ENCODE results near the gene HIF1AN.

Gene HIF1AN

DNA sequence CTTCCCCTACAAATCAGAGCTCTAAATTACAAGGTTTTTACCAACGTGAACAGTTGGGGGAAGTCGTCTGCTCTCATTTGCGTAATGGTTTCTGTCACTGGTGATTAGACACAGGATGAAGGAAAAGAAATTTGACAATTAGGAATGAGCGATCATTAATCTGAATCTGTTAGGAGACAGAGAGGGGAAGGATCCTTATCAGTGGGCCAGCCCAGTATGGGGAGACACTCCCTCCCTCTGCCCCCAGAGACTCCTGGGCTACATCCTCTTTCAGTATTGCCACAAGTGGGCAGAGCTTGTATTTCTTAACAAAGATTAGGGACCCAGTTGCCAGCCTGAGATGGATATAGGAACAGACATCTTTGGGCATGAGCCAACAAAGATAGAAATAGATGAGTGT, 15.5 kb downstream of the HIF1AN start:
- DNase-seq (ENCODE audit: low read depth), result no peak
- TF ChIP-seq, protein P1, sequence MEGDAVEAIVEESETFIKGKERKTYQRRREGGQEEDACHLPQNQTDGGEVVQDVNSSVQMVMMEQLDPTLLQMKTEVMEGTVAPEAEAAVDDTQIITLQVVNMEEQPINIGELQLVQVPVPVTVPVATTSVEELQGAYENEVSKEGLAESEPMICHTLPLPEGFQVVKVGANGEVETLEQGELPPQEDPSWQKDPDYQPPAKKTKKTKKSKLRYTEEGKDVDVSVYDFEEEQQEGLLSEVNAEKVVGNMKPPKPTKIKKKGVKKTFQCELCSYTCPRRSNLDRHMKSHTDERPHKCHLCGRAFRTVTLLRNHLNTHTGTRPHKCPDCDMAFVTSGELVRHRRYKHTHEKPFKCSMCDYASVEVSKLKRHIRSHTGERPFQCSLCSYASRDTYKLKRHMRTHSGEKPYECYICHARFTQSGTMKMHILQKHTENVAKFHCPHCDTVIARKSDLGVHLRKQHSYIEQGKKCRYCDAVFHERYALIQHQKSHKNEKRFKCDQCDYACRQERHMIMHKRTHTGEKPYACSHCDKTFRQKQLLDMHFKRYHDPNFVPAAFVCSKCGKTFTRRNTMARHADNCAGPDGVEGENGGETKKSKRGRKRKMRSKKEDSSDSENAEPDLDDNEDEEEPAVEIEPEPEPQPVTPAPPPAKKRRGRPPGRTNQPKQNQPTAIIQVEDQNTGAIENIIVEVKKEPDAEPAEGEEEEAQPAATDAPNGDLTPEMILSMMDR (conservative IDR thresholded peaks at IDR 0.05; ENCODE audit: low read depth, low read length), result no peak
- no peak overlapping the region for H3K4me3 ChIP-seq (ENCODE audit: low read length)

DNA sequence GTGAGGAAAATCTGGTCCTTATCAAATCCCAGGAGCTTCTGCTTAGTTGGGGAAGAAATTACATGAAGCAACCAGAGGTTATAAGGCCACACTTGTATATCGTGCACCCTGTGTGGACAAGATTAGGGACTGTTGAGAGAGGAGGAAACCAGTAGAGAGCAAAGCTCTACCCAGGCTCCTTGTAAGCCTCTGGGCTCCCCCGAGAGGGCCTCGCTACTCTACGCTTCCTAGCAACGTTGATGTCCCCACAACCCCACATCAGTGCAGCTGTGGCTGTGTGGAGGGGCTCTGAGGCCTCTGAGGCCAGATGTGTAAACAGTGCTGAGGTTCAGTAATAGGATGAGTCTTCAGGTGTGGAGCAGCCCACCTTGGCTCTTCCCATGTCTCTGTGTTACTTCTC, 16.0 kb downstream of the HIF1AN start:
- H3K4me3 ChIP-seq (ENCODE audit: low read length), result no peak overlapping the region
- DNase-seq (ENCODE audit: low read depth), result no peak
- TF ChIP-seq, protein P1 (conservative IDR thresholded peaks at IDR 0.05; ENCODE audit: low read depth, low read length), result no peak

DNA sequence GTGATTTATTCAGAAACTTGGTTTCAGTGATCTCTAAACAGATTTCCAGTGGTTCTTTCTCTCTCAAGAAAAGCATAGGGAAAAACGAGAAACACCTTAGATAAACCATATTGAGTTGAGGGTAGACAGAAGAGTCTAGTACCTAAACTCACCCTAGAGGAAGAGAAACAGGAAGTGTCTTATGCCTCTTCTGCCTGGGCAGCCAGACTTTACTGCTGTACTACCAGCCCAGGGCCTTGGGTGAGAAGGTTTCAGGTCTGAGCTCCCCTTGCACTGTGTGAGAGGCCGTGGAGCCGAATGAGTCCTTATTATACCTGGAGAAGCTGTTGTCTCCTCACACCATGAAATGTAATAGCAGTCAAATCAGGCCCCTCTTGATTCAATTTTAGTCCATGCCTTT, 18.2 kb downstream of the HIF1AN start:
- DNase-seq (ENCODE audit: low read depth), result no peak

DNA sequence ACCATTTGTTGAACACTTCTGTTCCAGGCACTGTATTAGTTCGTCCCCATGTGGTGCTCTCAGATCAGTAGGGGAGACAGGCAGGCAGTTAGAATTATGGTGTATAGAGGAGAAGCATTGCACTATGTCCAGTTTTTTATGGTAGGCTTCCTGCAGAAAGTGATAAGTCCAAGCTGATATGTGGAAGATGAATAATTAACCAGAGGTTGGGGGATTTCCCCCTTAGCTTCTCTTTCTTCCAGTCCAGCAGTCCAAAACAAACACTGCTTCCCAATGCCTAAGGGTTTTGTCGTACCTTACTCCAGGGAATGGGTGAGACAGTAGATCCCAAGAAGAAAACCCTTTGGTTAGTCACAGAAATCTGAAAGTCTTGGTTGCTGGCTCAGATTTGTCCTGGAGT, 19.2 kb downstream of the HIF1AN start:
- TF ChIP-seq, protein P1 (conservative IDR thresholded peaks at IDR 0.05; ENCODE audit: low read depth, low read length), result no peak
- no peak overlapping the region for H3K4me3 ChIP-seq (ENCODE audit: low read length)
- no peak for DNase-seq (ENCODE audit: low read depth)

More for the DNA sequence above, 18.2 kb downstream of the HIF1AN start:
- TF ChIP-seq, protein P1 (conservative IDR thresholded peaks at IDR 0.05; ENCODE audit: low read depth, low read length), result no peak
- no peak overlapping the region for H3K4me3 ChIP-seq (ENCODE audit: low read length)

DNA sequence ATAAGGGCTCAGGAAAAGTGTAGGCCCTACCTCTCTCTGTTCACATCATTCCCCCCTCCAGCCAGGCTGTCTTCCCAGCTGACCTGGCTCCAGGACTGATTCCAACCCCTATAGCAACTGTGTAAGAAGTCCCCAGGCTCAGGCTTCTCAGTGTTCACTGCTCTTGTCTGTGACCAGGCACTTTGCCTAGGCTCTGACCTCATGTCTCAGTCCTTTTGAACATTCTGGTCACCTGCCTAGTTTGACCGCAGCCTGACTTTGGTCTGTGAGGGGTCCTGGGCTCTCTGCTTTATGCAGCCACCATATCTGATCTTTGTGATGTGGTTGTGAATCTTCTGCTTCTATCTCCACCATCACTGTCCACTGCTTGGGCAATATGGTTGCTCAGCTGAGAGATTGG, 24.5 kb downstream of the HIF1AN start:
- no peak for DNase-seq (ENCODE audit: low read depth)
- TF ChIP-seq, protein P1 (conservative IDR thresholded peaks at IDR 0.05; ENCODE audit: low read depth, low read length), result no peak
- H3K4me3 ChIP-seq (ENCODE audit: low read length), result no peak overlapping the region

DNA sequence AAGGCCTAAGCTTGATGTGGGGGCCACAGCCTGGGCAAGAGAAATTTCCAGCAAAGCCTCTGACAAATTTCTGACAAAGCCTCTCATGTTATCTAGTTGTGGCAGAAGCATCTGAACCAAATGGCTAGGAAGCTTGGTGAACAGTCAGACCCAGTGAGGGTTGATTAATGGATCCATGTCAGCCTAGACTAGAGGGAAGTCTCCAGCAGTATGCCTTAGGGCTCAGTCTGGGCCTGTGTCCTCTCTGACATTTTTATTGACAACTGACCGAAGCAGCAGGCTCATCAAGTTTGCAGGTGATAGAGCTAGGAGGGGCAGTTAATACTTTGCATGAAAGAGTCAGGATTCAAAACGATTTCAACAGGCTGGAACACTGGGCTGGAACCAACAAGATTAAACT, 25.3 kb downstream of the HIF1AN start:
- DNase-seq (ENCODE audit: low read depth), result no peak
- TF ChIP-seq, protein P1 (conservative IDR thresholded peaks at IDR 0.05; ENCODE audit: low read depth, low read length), result no peak
- H3K4me3 ChIP-seq (ENCODE audit: low read length), result no peak overlapping the region

DNA sequence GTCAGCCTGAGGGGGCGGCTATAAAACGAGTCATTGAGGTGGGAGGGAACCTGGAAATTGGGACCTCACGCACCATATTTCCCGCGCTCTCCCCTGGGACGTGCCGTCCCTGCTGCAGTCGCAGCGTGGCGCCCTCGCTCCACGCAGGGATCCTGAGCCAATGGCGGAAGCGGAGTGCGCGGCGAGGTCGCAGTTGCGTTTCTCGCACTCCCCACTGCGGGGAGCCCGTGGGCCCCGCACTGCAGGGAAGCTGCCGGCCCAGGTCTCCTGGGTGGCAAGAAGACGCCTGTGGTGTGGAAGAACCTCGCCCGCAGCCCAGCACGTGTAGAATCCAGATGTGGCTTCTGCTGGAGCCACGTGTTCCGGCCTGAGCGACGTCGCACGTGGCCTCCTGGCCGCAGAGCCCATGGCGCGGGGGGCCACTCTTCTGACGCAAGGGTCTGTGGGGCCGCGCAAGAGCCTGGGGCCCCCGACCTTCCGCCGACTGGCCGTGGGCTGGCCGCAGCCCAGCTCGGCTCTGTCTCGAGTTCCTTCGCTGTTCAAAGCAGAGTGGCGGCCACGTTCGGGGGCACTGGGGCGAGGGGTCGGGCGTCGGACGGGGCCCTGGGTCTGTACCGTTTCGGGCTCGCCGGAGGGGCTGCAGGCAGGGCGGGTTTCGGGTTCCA, 26.4 kb downstream of the HIF1AN start:
- H3K4me3 ChIP-seq (ENCODE audit: low read length), result no peak overlapping the region
- peak; percentile 19 for DNase-seq (ENCODE audit: low read depth)
- TF ChIP-seq, protein P1 (conservative IDR thresholded peaks at IDR 0.05; ENCODE audit: low read depth, low read length), result peak; percentile 89

All from retinal pigment epithelial cell (primary cell).